Stromal cell of bone marrow (primary cell): ENCODE data around the gene HACD1.
"Not testable (repeated sequence)": the region's sequence is repeated elsewhere in the genome, so short reads cannot be mapped to it uniquely, and the experiment has no call there.

Experiments
- DNase-seq: peaks from one replicate; pipeline ENCODE4 v3.0.0-alpha.2; 2012; ENCODE audit warnings: low read depth

The HACD1 gene

GRCh38 chr10:17643339-17643754 lies 26.2 kb upstream of the HACD1 start:
- DNase-seq: peak; percentile 55

- DNase-seq: no peak
These were observed 23.2 kb upstream of the HACD1 start for GRCh38 chr10:17640331-17640816.

GRCh38 chr10:17637869-17638268 lies 20.7 kb upstream of the HACD1 start:
- no peak for DNase-seq

- no peak for DNase-seq
These were observed 16.2 kb upstream of the HACD1 start for GRCh38 chr10:17633353-17633752.

GRCh38 chr10:17632590-17632989 lies 15.4 kb upstream of the HACD1 start:
- not testable (repeated sequence) for DNase-seq

GRCh38 chr10:17626656-17627055 lies 9.5 kb upstream of the HACD1 start:
- no peak for DNase-seq

GRCh38 chr10:17624996-17625395 lies 7.8 kb upstream of the HACD1 start:
- no peak for DNase-seq

- no peak for DNase-seq
These were observed 4.9 kb upstream of the HACD1 start for GRCh38 chr10:17622061-17622460.

- DNase-seq: no peak
These were observed 657 bp downstream of the HACD1 start for GRCh38 chr10:17616403-17617030.

GRCh38 chr10:17609523-17610079 lies 7.6 kb downstream of the HACD1 start:
- DNase-seq: no peak

- DNase-seq: peak; percentile 41
These were observed 9.4 kb downstream of the HACD1 start for GRCh38 chr10:17607603-17608332.

GRCh38 chr10:17607060-17607459 lies 10.1 kb downstream of the HACD1 start:
- DNase-seq: no peak

GRCh38 chr10:17606547-17607040 lies 10.6 kb downstream of the HACD1 start:
- no peak for DNase-seq

GRCh38 chr10:17605936-17606335 lies 11.2 kb downstream of the HACD1 start:
- DNase-seq: no peak

GRCh38 chr10:17599089-17599488 lies 18.1 kb downstream of the HACD1 start:
- DNase-seq: no peak

GRCh38 chr10:17597386-17597785 lies 19.8 kb downstream of the HACD1 start:
- DNase-seq: no peak

GRCh38 chr10:17590969-17591645 lies 26.1 kb downstream of the HACD1 start:
- no peak for DNase-seq

GRCh38 chr10:17589316-17589715 lies 27.9 kb downstream of the HACD1 start:
- DNase-seq: not testable (repeated sequence)

- no peak for DNase-seq
These were observed 28.8 kb downstream of the HACD1 start for GRCh38 chr10:17588420-17588819.

GRCh38 chr10:17587321-17587720 lies 29.9 kb downstream of the HACD1 start:
- not testable (repeated sequence) for DNase-seq

- DNase-seq: no peak
These were observed 30.3 kb downstream of the HACD1 start for GRCh38 chr10:17586821-17587234.

GRCh38 chr10:17585016-17585415 lies 32.2 kb downstream of the HACD1 start:
- no peak for DNase-seq
